Left ventricle myocardium inferior (tissue), 1 donor: ENCODE data around the gene BRSK1. TPM values are rescaled to one million over a fixed set of nuclear protein-coding genes. Genes with fewer than 3 reads are reported as not detected.

ENCODE experiments used
- DNase-seq: peaks from one replicate; pipeline ENCODE4 v3.0.0-alpha.2; 2020
- H3K27ac ChIP-seq: fragments of 200-600 bp; replicated peaks from 2 replicates; pipeline ENCODE4 v1.8.0; 2021
- H3K27me3 ChIP-seq: fragments of 200-600 bp; 2 replicates; pipeline ENCODE4 v1.8.0; 2021; ENCODE audit warnings: low read depth
- H3K36me3 ChIP-seq: fragments of 200-600 bp; 2 replicates; pipeline ENCODE4 v1.8.0; 2021
- H3K4me1 ChIP-seq: fragments of 200-600 bp; 2 replicates; pipeline ENCODE4 v1.8.0; 2021
- H3K4me3 ChIP-seq: fragments of 200-600 bp; 2 replicates; pipeline ENCODE4 v1.8.0; 2021; ENCODE audit warnings: mild to moderate bottlenecking, moderate library complexity
- H3K9me3 ChIP-seq: fragments of 200-600 bp; replicated peaks from 2 replicates; pipeline ENCODE4 v1.8.0; 2021
- intact Hi-C: fragments of 100-400 bp; cut with micrococcal nuclease; formaldehyde crosslinking; loops from one replicate; pipeline ENCODE4 v1.11.0; 2022
- total RNA-seq: library from RNA; stranded (reverse); fragmentation: NEBNext Ultra II Directional; extraction: Animal tissue kit (Norgen Biotek cat#: 25700); gene quantifications from one replicate; pipeline ENCODE4 v1.2.1, GENCODE V29; 2021
- TF ChIP-seq, protein P1 (sequence below): fragments of 200-600 bp; IDR thresholded peaks from 2 replicates; pipeline ENCODE4 v1.8.0; 2021; ENCODE audit warnings: antibody characterized with exemption, mild to moderate bottlenecking, borderline replicate concordance
- donor health status: DM: no; HTN: yes; CAD: no; lungs with severe emphysema.

Gene BRSK1
- total RNA-seq, 1 donor from 2014 or later, result 3.0 TPM

GRCh38 chr19:55258828-55259539, 24.8 kb upstream of the BRSK1 start, which contains the start of gene PPP6R1:
PPP6R1 (minus strand) TSS chr19:55259017; CDS start chr19:55247103, 11,914 bp downstream.
- intact Hi-C loops, result no loop called here
- peak within 1 kb of the TSS; percentile 90 for H3K27ac ChIP-seq
- H3K9me3 ChIP-seq, result no peaks in the 10 kb centered on the region
- no peaks in the 10 kb centered on the region for H3K27me3 ChIP-seq
- H3K36me3 ChIP-seq, result peaks cover 8% of the 10 kb centered on the region
- H3K4me3 ChIP-seq, result peak within 1 kb of the TSS; percentile 99
- peak; percentile 98 for DNase-seq
- peaks cover 55% of the 10 kb centered on the region for H3K4me1 ChIP-seq
- TF ChIP-seq, protein P1, sequence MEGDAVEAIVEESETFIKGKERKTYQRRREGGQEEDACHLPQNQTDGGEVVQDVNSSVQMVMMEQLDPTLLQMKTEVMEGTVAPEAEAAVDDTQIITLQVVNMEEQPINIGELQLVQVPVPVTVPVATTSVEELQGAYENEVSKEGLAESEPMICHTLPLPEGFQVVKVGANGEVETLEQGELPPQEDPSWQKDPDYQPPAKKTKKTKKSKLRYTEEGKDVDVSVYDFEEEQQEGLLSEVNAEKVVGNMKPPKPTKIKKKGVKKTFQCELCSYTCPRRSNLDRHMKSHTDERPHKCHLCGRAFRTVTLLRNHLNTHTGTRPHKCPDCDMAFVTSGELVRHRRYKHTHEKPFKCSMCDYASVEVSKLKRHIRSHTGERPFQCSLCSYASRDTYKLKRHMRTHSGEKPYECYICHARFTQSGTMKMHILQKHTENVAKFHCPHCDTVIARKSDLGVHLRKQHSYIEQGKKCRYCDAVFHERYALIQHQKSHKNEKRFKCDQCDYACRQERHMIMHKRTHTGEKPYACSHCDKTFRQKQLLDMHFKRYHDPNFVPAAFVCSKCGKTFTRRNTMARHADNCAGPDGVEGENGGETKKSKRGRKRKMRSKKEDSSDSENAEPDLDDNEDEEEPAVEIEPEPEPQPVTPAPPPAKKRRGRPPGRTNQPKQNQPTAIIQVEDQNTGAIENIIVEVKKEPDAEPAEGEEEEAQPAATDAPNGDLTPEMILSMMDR, result no peak

DNA sequence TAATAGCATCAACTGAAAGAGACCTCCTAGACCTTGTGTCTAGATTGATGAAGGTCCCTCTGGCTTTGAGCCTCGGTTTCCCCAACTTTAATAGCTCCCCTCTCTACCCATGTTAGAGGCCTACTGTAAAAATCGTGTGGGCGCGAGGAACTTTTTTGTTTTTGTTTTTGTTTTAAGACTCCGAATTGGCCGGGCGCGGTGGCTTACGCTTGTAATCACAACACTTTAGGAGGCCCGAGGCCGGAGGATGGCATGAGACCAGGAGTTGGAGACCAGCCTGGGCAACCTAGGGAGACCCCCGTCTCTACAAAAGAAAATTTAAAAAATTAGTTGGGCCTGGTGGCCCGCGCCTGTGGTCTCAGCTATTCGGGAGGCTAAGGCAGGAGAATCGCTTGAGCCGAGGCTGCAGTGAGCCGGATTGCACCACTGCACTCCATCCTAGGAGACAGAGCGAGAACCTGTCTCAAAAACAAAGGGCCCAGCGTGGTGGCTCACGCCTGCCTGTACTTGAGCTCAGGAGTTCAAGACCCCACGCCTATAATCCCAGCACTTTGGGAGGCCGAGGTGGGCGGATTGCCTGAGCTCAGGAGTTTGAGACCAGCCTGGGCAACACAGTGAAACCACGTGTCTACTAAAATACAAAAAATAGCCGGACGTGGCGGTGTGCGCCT, 24.1 kb upstream of the BRSK1 start:
- H3K4me3 ChIP-seq, result peak overlapping the region; percentile 99
- peak overlapping the region; percentile 90 for H3K27ac ChIP-seq
- DNase-seq, result no peak
- TF ChIP-seq, protein P1, result no peak
- H3K9me3 ChIP-seq, result no peaks in the 10 kb centered on the region
- H3K4me1 ChIP-seq, result peaks cover 48% of the 10 kb centered on the region
- H3K36me3 ChIP-seq, result peaks cover 10% of the 10 kb centered on the region
- no peaks in the 10 kb centered on the region for H3K27me3 ChIP-seq
- intact Hi-C loops, result no loop called here

GRCh38 chr19:55261671-55262126, 22.1 kb upstream of the BRSK1 start:
- intact Hi-C loops, result no loop called here
- DNase-seq, result no peak
- TF ChIP-seq, protein P1, result no peak

GRCh38 chr19:55262359-55262758, 21.4 kb upstream of the BRSK1 start:
- Histone ChIP-seq H3K27ac (no peak overlapping the region), H3K36me3 (peaks cover 11% of the 10 kb centered on the region), H3K4me3 (no peak overlapping the region), H3K9me3 (no peaks in the 10 kb centered on the region), H3K4me1 (peaks cover 21% of the 10 kb centered on the region), H3K27me3 (no peaks in the 10 kb centered on the region)
- intact Hi-C loops, result no loop called here
- TF ChIP-seq, protein P1, result no peak
- DNase-seq, result no peak

More at GRCh38 chr19:55261671-55262126, 22.1 kb upstream of the BRSK1 start:
- Histone ChIP-seq H3K27me3 (no peaks in the 10 kb centered on the region), H3K36me3 (peaks cover 11% of the 10 kb centered on the region), H3K9me3 (no peaks in the 10 kb centered on the region), H3K4me1 (peaks cover 28% of the 10 kb centered on the region), H3K4me3 (no peak overlapping the region), H3K27ac (no peak overlapping the region)

- Histone ChIP-seq H3K36me3 (peaks cover 18% of the 10 kb centered on the region), H3K27ac (no peak overlapping the region), H3K4me1 (peaks cover 9% of the 10 kb centered on the region), H3K4me3 (no peak overlapping the region), H3K9me3 (no peaks in the 10 kb centered on the region), H3K27me3 (no peaks in the 10 kb centered on the region)
- no peak for DNase-seq
- intact Hi-C loops, result no loop called here
- TF ChIP-seq, protein P1, result no peak
These were observed 19.3 kb upstream of the BRSK1 start for GRCh38 chr19:55264531-55264930.
